ENCODE measurements around the gene FCGBP.

DNA sequence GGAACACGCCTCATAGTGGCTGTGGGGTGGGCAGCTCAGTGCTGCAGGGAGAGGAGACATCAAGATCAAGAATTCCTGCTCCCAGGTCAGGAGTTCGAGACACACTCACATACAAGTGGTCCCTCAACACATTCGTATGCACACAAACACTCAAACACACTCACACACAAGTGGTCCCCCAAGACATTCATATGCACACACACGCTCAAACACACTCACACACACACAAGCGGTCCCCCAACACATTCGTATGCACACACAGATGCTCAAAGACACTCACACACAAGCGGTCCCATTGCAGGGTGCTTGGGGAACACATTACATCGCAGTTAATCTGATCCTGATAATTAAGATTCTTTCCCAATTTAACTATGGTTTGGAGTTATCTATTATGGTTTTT, 28.2 kb downstream of the FCGBP start:
- no peak for TF ChIP-seq HOXA7 (CRISPR knock-in tag; IDR thresholded peaks at IDR 0.05)
- no peak for TF ChIP-seq BHLHE40 (IDR thresholded peaks at IDR 0.05; ENCODE audit: low read depth, low read length)
- no peak for TF ChIP-seq NPAS2 (CRISPR knock-in tag; IDR thresholded peaks at IDR 0.05; ENCODE audit: borderline replicate concordance)
- no peak for TF ChIP-seq EP300 (IDR thresholded peaks at IDR 0.05)
- TF ChIP-seq CBX2 (IDR thresholded peaks at IDR 0.05; ENCODE audit: borderline replicate concordance, low read depth): no peak
- no peak for TF ChIP-seq RNF2 (IDR thresholded peaks at IDR 0.05; ENCODE audit: borderline replicate concordance, low read depth)
- no peak for TF ChIP-seq FOSL2 (IDR thresholded peaks at IDR 0.05)
- TF ChIP-seq FOSL2 (CRISPR knock-in tag; IDR thresholded peaks at IDR 0.05): no peak
- TF ChIP-seq, protein P1, sequence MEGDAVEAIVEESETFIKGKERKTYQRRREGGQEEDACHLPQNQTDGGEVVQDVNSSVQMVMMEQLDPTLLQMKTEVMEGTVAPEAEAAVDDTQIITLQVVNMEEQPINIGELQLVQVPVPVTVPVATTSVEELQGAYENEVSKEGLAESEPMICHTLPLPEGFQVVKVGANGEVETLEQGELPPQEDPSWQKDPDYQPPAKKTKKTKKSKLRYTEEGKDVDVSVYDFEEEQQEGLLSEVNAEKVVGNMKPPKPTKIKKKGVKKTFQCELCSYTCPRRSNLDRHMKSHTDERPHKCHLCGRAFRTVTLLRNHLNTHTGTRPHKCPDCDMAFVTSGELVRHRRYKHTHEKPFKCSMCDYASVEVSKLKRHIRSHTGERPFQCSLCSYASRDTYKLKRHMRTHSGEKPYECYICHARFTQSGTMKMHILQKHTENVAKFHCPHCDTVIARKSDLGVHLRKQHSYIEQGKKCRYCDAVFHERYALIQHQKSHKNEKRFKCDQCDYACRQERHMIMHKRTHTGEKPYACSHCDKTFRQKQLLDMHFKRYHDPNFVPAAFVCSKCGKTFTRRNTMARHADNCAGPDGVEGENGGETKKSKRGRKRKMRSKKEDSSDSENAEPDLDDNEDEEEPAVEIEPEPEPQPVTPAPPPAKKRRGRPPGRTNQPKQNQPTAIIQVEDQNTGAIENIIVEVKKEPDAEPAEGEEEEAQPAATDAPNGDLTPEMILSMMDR (IDR thresholded peaks at IDR 0.05): no peak
- TF ChIP-seq ESRRA (IDR thresholded peaks at IDR 0.05; ENCODE audit: borderline replicate concordance, low read length): no peak
- no peak for TF ChIP-seq ZFP36 (IDR thresholded peaks at IDR 0.05; ENCODE audit: borderline replicate concordance, partially characterized antibody)
- TF ChIP-seq MYC (IDR thresholded peaks at IDR 0.05; ENCODE audit: borderline replicate concordance, low read length): no peak
- TF ChIP-seq POLR2A (IDR thresholded peaks at IDR 0.05; ENCODE audit: low read length): no peak
- TF ChIP-seq RAD21 (conservative IDR thresholded peaks at IDR 0.05 in 1 of 2, IDR thresholded peaks at IDR 0.05 in 1 of 2): no peak
- no peak for TF ChIP-seq NR3C1 (IDR thresholded peaks at IDR 0.05)
